ENCODE measurements around the gene FXYD6. TPM values are rescaled to one million over a fixed set of nuclear protein-coding genes. Genes with fewer than 3 reads are reported as not detected.

The FXYD6 gene
- total and polyA plus RNA-seq, 2 donors from 2014 or later = 57.8 to 62.7 TPM

GRCh38 chr11:117908959-117909610, 32.6 kb upstream of the FXYD6 start:
- Histone ChIP-seq H3K4me1 (ENCODE audit: control insufficient read depth in 2 of 3, insufficient read depth in 2 of 3, low read depth in 1 of 3, low read length in 3 of 3) (peaks cover 0 to 5% (median 4%) of the 10 kb centered on the region in 3 donors), H3K36me3 (ENCODE audit: control insufficient read depth in 2 of 3, insufficient read depth in 3 of 3, low read length in 3 of 3) (no peaks in the 10 kb centered on the region), H3K4me3 (ENCODE audit: low read length in 3 of 3) (no peak overlapping the region), H3K27me3 (ENCODE audit: control insufficient read depth, insufficient read depth, low read length) (no peaks in the 10 kb centered on the region), H3K9me3 (ENCODE audit: control insufficient read depth in 2 of 3, insufficient read depth in 1 of 3, low read length in 3 of 3) (no peaks in the 10 kb centered on the region), H3K9ac (ENCODE audit: low read length in 3 of 3) (no peak overlapping the region), H3K27ac (ENCODE audit: low read depth in 2 of 2, low read length in 2 of 2) (no peak overlapping the region)
- peak in 1 of 5 donors; percentile 28 for DNase-seq
- intact Hi-C loops (cut with DNase I) = no loop called here
- no peak for FAIRE-seq
- TF ChIP-seq CTCF (IDR thresholded peaks at IDR 0.05; ENCODE audit: borderline replicate concordance, extremely low read depth, insufficient read depth) = no peak

- Histone ChIP-seq H3K27ac (ENCODE audit: low read depth in 2 of 2, low read length in 2 of 2) (no peak overlapping the region), H3K9me3 (ENCODE audit: control insufficient read depth in 2 of 3, insufficient read depth in 1 of 3, low read length in 3 of 3) (no peaks in the 10 kb centered on the region), H3K27me3 (ENCODE audit: control insufficient read depth, insufficient read depth, low read length) (no peaks in the 10 kb centered on the region), H3K9ac (ENCODE audit: low read length in 3 of 3) (no peak overlapping the region), H3K36me3 (ENCODE audit: control insufficient read depth in 2 of 3, insufficient read depth in 3 of 3, low read length in 3 of 3) (no peaks in the 10 kb centered on the region), H3K4me3 (ENCODE audit: low read length in 3 of 3) (no peak overlapping the region), H3K4me1 (ENCODE audit: control insufficient read depth in 2 of 3, insufficient read depth in 2 of 3, low read depth in 1 of 3, low read length in 3 of 3) (peaks cover 0 to 5% (median 4%) of the 10 kb centered on the region in 3 donors)
- FAIRE-seq (no peak), DNase-seq (peak in 1 of 5 donors; percentile 34)
- TF ChIP-seq CTCF (IDR thresholded peaks at IDR 0.05; ENCODE audit: borderline replicate concordance, extremely low read depth, insufficient read depth) = no peak
- intact Hi-C loops (cut with DNase I) = no loop called here
These were observed 31.8 kb upstream of the FXYD6 start for GRCh38 chr11:117908109-117908895.

- no peak overlapping the region for H3K9ac ChIP-seq (ENCODE audit: low read length in 3 of 3)
- intact Hi-C loops (cut with DNase I) = no loop called here
- no peaks in the 10 kb centered on the region for H3K9me3 ChIP-seq (ENCODE audit: control insufficient read depth in 2 of 3, insufficient read depth in 1 of 3, low read length in 3 of 3)
These were observed 31.0 kb upstream of the FXYD6 start for GRCh38 chr11:117907276-117908108.

More at GRCh38 chr11:117907276-117908108, 31.0 kb upstream of the FXYD6 start:
- DNase-seq (peak; percentile 87 to 96 (median 89)), FAIRE-seq (no peak)
- no peak for TF ChIP-seq CTCF (IDR thresholded peaks at IDR 0.05; ENCODE audit: borderline replicate concordance, extremely low read depth, insufficient read depth)
- H3K27me3 ChIP-seq (ENCODE audit: control insufficient read depth, insufficient read depth, low read length) = no peaks in the 10 kb centered on the region
- H3K4me1 ChIP-seq (ENCODE audit: control insufficient read depth in 2 of 3, insufficient read depth in 2 of 3, low read depth in 1 of 3, low read length in 3 of 3) = peaks cover 0 to 5% (median 4%) of the 10 kb centered on the region in 3 donors
- H3K27ac ChIP-seq (ENCODE audit: low read depth in 2 of 2, low read length in 2 of 2) = no peak overlapping the region
- H3K4me3 ChIP-seq (ENCODE audit: low read length in 3 of 3) = no peak overlapping the region
- H3K36me3 ChIP-seq (ENCODE audit: control insufficient read depth in 2 of 3, insufficient read depth in 3 of 3, low read length in 3 of 3) = no peaks in the 10 kb centered on the region
